HG03354 (cell line): ENCODE measurements around the gene FN3KRP.
"Not testable (repeated sequence)": the region's sequence is repeated elsewhere in the genome, so short reads cannot be mapped to it uniquely, and the experiment has no call there.

Experiments
- ATAC-seq: cut with Tn5 transposase; IDR thresholded peaks from one replicate; pipeline ENCODE4 v1.9.1; 2021; ENCODE audit warnings: mild to moderate bottlenecking; ENCODE audit not compliant: unreplicated experiment, poor library complexity, severe bottlenecking

Gene FN3KRP

DNA sequence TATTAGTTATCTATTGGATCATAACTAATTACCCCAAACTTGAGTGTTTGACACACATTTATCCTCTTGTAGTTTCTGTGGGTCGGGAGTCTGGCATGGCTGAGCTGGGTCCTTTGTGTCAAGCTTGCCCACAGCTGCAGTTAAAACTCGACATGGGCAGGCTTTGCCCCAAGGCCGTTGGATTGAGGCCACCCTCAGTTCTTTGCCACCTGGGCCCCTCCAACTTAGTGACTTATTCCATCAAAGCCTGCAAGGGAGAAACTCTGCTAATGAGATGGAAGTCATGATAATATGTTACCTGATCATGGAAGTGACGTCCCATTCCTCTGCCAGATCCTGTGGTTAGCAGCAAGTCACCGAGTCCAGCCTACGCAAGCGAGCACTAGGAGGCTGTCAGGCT lies 52.5 kb downstream of the FN3KRP start:
- ATAC-seq: no peak

GRCh38 chr17:82772026-82772425 lies 55.5 kb downstream of the FN3KRP start:
- no peak for ATAC-seq

DNA sequence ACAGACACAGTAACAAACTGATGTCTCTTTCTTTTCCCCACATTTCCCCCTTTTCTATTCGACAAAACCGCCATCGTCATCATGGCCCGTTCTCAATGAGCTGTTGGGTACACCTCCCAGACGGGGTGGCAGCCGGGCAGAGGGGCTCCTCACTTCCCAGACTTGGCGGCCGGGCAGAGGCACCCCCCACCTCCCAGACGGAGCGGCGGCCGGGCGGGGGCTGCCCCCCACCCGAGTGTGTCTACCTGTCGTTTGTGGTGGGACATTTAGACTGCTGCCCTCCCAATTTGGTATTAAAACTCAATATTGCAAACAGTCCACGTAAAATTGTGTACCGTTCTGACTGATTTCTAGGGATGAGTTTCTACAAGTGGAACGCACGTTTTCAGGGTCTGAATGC lies 58.0 kb downstream of the FN3KRP start:
- not testable (repeated sequence) for ATAC-seq

DNA sequence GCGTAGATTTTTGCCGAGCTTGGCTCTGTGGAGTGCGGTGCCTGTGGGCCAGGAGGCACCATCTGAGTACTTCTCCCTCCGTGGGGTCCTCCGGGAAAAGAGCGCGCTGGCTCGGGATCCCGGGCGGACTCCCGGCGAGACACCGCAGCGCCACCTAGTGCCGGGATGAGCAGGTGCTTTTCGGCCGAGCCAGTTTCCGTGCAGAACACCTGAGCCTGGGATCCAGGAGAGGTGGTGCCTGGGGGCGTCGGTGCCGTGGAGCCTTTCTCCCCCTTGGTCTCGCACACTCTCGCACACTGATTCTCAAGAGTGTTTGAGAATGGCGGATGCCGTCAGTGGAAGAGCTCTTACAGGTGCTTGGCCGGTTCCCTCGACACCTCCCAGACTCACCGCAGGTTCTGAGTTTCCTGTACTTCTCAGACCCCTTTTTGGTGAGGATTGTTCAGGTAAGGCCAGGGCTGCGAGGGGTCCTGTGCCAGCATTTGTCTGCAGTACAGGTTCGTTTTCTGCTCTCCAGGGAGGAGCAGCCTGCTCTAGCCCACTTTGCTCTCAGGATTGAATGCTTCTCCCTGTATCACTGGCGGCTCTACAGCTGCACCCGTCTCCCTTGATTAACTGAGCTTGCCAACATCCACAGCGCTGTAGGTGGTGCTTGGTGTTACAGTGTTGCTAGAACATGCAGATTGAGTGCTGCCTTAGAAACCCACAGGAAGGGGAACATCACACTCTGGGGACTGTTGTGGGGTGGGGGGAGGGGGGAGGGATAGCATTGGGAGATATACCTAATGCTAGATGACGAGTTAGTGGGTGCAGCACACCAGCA lies 58.7 kb downstream of the FN3KRP start:
- no peak for ATAC-seq

DNA sequence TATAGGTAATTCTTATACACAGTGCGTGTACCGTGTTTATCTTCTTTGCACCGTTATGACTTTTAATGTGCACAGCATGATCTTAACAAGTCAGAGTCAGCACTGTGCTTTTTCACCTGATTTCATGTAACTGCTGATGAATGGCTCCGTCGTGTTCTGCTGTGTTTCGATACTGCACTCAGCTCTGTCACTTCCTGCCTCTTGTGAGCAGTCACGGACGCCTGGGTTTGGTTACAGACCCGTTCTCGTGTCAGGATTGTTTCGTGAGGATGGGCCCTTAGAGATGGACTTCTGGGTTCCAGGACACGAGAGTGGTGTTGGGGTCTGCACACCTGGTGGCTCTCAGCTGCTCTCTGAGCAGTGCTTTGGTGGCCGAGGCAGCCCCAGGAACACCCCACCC lies 59.9 kb downstream of the FN3KRP start:
- ATAC-seq: no peak
